GM18526 (cell line): ENCODE data around the gene GLMN.

Experiments used
- POLR2A ChIP-seq: IDR thresholded peaks from 3 replicates; pipeline ENCODE4 v1.6.1; 2011; ENCODE audit not compliant: insufficient read length; ENCODE audit errors: extremely low read depth

The GLMN gene

GRCh38 chr1:92314024-92314423, 15.2 kb upstream of the GLMN start:
- TF ChIP-seq POLR2A, result no peak

- TF ChIP-seq POLR2A, result no peak
These were observed 11.4 kb upstream of the GLMN start for GRCh38 chr1:92310185-92310597.

- TF ChIP-seq POLR2A, result no peak
These were observed 9.2 kb upstream of the GLMN start for GRCh38 chr1:92307980-92308379.

GRCh38 chr1:92306020-92306419, 7.2 kb upstream of the GLMN start:
- no peak for TF ChIP-seq POLR2A

- no peak for TF ChIP-seq POLR2A
These were observed 2.2 kb upstream of the GLMN start for GRCh38 chr1:92301021-92301420.

GRCh38 chr1:92299477-92300150, 827 bp upstream of the GLMN start:
- TF ChIP-seq POLR2A, result no peak

- no peak for TF ChIP-seq POLR2A
These were observed 594 bp downstream of the GLMN start for GRCh38 chr1:92298213-92298572.

- no peak for TF ChIP-seq POLR2A
These were observed 7.3 kb downstream of the GLMN start for GRCh38 chr1:92291372-92291999.

- TF ChIP-seq POLR2A, result no peak
These were observed 21.6 kb downstream of the GLMN start for GRCh38 chr1:92277105-92277723.

GRCh38 chr1:92276082-92276481, 22.7 kb downstream of the GLMN start:
- no peak for TF ChIP-seq POLR2A

GRCh38 chr1:92274939-92275338, 23.8 kb downstream of the GLMN start:
- no peak for TF ChIP-seq POLR2A

GRCh38 chr1:92273039-92273438, 25.7 kb downstream of the GLMN start:
- no peak for TF ChIP-seq POLR2A

GRCh38 chr1:92262516-92262915, 36.3 kb downstream of the GLMN start:
- no peak for TF ChIP-seq POLR2A

- no peak for TF ChIP-seq POLR2A
These were observed 39.4 kb downstream of the GLMN start for GRCh38 chr1:92259350-92259749.

- TF ChIP-seq POLR2A, result no peak
These were observed 54.4 kb downstream of the GLMN start for GRCh38 chr1:92244376-92244775.

- TF ChIP-seq POLR2A, result no peak
These were observed 58.8 kb downstream of the GLMN start for GRCh38 chr1:92240034-92240433.
